ENCODE data around the gene WHRN.

DNA sequence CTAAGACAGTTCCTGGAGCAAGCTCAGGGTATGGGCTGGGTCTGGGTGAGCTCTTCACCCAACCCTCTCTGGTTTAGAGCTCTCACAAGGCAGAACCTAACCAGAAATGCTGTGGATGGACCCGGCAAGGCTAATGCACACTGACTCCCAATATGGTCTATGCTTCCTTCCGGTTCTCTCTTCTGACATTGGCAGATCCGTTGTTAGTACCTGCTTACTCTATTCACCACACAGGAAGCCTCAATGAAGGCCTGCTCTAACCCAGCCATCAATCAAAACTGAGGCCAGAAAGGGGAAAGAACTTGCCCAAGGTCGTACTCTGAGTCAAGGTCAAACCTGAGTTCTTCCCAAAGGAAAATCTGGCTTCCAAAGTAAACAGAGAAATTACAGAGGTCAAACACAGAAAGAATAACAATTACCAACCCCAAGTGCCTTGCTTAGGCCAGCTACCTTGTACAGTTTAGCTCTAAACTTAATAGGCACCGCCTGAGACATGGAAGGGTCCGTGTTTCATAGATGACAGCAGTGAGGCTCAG lies 71.5 kb downstream of the WHRN start:
- no peak for TF ChIP-seq TARDBP (IDR thresholded peaks at IDR 0.05)
- TF ChIP-seq FOXM1 (IDR thresholded peaks at IDR 0.05; ENCODE audit: borderline replicate concordance) = no peak
- TF ChIP-seq LEF1 (IDR thresholded peaks at IDR 0.05; ENCODE audit: borderline replicate concordance) = no peak
- TF ChIP-seq NFRKB (IDR thresholded peaks at IDR 0.05) = no peak
- TF ChIP-seq ELF4 (IDR thresholded peaks at IDR 0.05) = no peak
- TF ChIP-seq BHLHE40 (IDR thresholded peaks at IDR 0.05; ENCODE audit: borderline replicate concordance) = no peak
- TF ChIP-seq SP1 (IDR thresholded peaks at IDR 0.05) = no peak
- TF ChIP-seq, protein P1, sequence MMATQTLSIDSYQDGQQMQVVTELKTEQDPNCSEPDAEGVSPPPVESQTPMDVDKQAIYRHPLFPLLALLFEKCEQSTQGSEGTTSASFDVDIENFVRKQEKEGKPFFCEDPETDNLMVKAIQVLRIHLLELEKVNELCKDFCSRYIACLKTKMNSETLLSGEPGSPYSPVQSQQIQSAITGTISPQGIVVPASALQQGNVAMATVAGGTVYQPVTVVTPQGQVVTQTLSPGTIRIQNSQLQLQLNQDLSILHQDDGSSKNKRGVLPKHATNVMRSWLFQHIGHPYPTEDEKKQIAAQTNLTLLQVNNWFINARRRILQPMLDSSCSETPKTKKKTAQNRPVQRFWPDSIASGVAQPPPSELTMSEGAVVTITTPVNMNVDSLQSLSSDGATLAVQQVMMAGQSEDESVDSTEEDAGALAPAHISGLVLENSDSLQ (IDR thresholded peaks at IDR 0.05) = no peak

All from HEK293T (cell line).